ENCODE data around the gene GULP1. TPM values are rescaled to one million over a fixed set of nuclear protein-coding genes. Genes with fewer than 3 reads are reported as not detected.

The GULP1 gene
- total RNA-seq, 1 experiment from 2014 or later: 140 TPM

DNA sequence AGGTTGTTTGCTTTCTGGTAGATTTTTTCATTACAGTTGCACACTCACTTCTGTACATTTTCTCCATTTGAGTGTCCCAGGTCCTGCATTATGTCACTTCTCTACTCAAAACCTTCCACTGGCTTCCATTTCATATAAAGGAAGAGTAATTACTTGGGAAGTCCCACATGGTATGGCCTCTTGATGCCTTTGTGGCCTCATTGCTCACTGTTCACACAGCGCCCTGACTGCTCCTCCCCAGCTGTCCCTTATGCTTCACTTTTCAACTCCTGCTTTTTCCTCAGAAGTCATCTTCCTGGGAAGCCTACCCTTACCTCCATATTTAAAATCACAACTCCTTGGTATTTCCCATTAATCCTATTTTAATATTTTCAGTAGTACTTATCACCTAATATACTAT lies 24.7 kb downstream of the GULP1 start:
- Mint-ChIP-seq H3K36me3 (ENCODE audit: insufficient read depth in 1 of 3, low read depth in 3 of 3) (peaks cover 15 to 22% (median 18%) of the 10 kb centered on the region in 3 experiments), H3K4me3 (no peak overlapping the region), H3K27me3 (ENCODE audit: low read depth) (no peaks in the 10 kb centered on the region), H3K4me1 (peaks cover 57 to 59% of the 10 kb centered on the region in 2 experiments), H3K27ac (peak overlapping the region in 2 of 3 experiments; percentile 12 to 93; a peak in 5 of 7 replicates), H3K9me3 (peaks cover 15% of the 10 kb centered on the region in 2 experiments)
- Histone ChIP-seq H2BK12ac (ENCODE audit: insufficient read length, low read depth, low read length) (no peak overlapping the region), H3K23ac (ENCODE audit: insufficient read length, low read depth, low read length) (no peak overlapping the region), H4K20me1 (ENCODE audit: control insufficient read depth, insufficient read depth, insufficient read length) (no peaks in the 10 kb centered on the region), H3T11ph (ENCODE audit: low read length) (no peak overlapping the region), H3K4me1 (ENCODE audit: insufficient read depth, low read length) (peaks cover 7% of the 10 kb centered on the region; the same call in 1 of the 2 replicates), H4K91ac (ENCODE audit: insufficient read length, low read depth, low read length) (no peak overlapping the region), H3K79me2 (ENCODE audit: insufficient read depth, low read length) (peaks cover 38% of the 10 kb centered on the region; the same call in 1 of the 2 replicates), H3K9me3 (ENCODE audit: control insufficient read depth, low read depth, low read length) (no peaks in the 10 kb centered on the region), H3K27me3 (ENCODE audit: insufficient read depth, low read length) (no peaks in the 10 kb centered on the region), H2AK5ac (ENCODE audit: insufficient read length, low read length) (no peak overlapping the region), H3K4ac (ENCODE audit: low read depth, low read length) (no peak overlapping the region), H3K14ac (ENCODE audit: insufficient read depth, low read length) (no peak overlapping the region), H2BK120ac (ENCODE audit: low read depth, low read length, poor library complexity, severe bottlenecking) (no peak overlapping the region), H3K23me2 (ENCODE audit: insufficient read length, low read depth, low read length, poor library complexity, severe bottlenecking) (no peaks in the 10 kb centered on the region), H3K18ac (ENCODE audit: insufficient read length, low read depth, low read length) (no peak overlapping the region), H3K79me1 (ENCODE audit: insufficient read depth, low read depth, low read length, poor library complexity, severe bottlenecking) (peaks cover 6% of the 10 kb centered on the region), H2BK5ac (ENCODE audit: insufficient read length, low read length) (no peak overlapping the region), H2AFZ (ENCODE audit: low read length) (no peak overlapping the region), H4K5ac (ENCODE audit: insufficient read length, low read depth, low read length) (no peak overlapping the region), H3K27ac (ENCODE audit: insufficient read length, low read depth, low read length) (no peak overlapping the region), H2BK15ac (ENCODE audit: low read depth, low read length) (no peak overlapping the region), H3K56ac (ENCODE audit: insufficient read length, low read depth, low read length) (no peak overlapping the region), H3K9ac (ENCODE audit: extremely low read depth, insufficient read length, low read length) (no peak overlapping the region), H3K4me2 (ENCODE audit: insufficient read depth, insufficient read length, low read length) (no peak overlapping the region), H4K8ac (replicated peaks; ENCODE audit: insufficient read length, low read depth, low read length) (no peak overlapping the region), H2BK20ac (ENCODE audit: low read depth, low read length, poor library complexity, severe bottlenecking) (no peak overlapping the region)
- TF ChIP-seq CTCF (conservative IDR thresholded peaks at IDR 0.05): no peak
- DNase-seq: no peak
- WGBS (ENCODE audit: extremely low coverage, insufficient read length, low lambda C conversion rate): no CpG with 5 or more reads among the region's 1 CpG
